CD4-positive, alpha-beta T cell (primary cell): Measurements from ENCODE around the gene SLC16A1. TPM values are rescaled to one million over a fixed set of nuclear protein-coding genes. Genes with fewer than 3 reads are reported as not detected.

ENCODE experiments used
- ATAC-seq: fragments of 200-7000 bp; cut with Tn5 transposase; one replicate; pipeline ENCODE4 v1.10.0; 2022; ENCODE audit warnings: mild to moderate bottlenecking; ENCODE audit not compliant: poor library complexity
- CTCF ChIA-PET: fragments of 350-600 bp; sonication (Branson Sonifier 250); formaldehyde crosslinking; loops from one replicate; lab custom pipeline; 2021; ENCODE audit warnings: antibody characterized with exemption, inconsistent platforms; lab: Charles Lee
- POLR2A ChIA-PET: fragments of 350-600 bp; sonication (Branson Sonifier 250); formaldehyde crosslinking; loops from one replicate; lab custom pipeline; 2021; ENCODE audit warnings: antibody characterized with exemption, inconsistent platforms; lab: Charles Lee
- DNase-seq, 14 experiments: peaks; one replicate each; pipeline ENCODE4 v3.0.0-alpha.2; 2013 to 2020; ENCODE audit warnings: mixed read lengths in 2 of 14
- H3K27ac ChIP-seq, 2 donors: one replicate each; pipeline versions ENCODE4 v1.5.1 to v1.7.0; 2013; ENCODE audit warnings: low read length in 2 of 2, low read depth in 1 of 2, mild to moderate bottlenecking in 1 of 2
- H3K27me3 ChIP-seq, 2 experiments: 1 replicate in 1 of 2; 2 replicates in 1 of 2; pipeline versions ENCODE4 v1.6.1 to v1.7.0; 2013; ENCODE audit warnings: low read length in 2 of 2, control low read depth in 1 of 2, mild to moderate bottlenecking in 1 of 2, moderate library complexity in 1 of 2; ENCODE audit not compliant: insufficient read depth in 2 of 2, control insufficient read depth in 1 of 2
- H3K36me3 ChIP-seq: one replicate; pipeline ENCODE4 v1.6.1; 2013; ENCODE audit warnings: low read length, control low read depth; ENCODE audit not compliant: insufficient read depth
- H3K4me1 ChIP-seq: one replicate; pipeline ENCODE4 v1.6.1; 2013; ENCODE audit warnings: low read length, control low read depth; ENCODE audit not compliant: insufficient read depth
- H3K4me3 ChIP-seq: one replicate; pipeline ENCODE4 v1.5.1; 2013; ENCODE audit warnings: mild to moderate bottlenecking, low read length, moderate library complexity
- H3K9me3 ChIP-seq, 2 experiments: 1 replicate in 1 of 2; 2 replicates in 1 of 2; pipeline versions ENCODE4 v1.6.1 to v1.7.0; 2013; ENCODE audit warnings: low read length in 2 of 2, mild to moderate bottlenecking in 2 of 2, control low read depth in 1 of 2, moderate library complexity in 1 of 2; ENCODE audit not compliant: control insufficient read depth in 1 of 2, insufficient read depth in 1 of 2
- H3K27ac Mint-ChIP-seq: one replicate; pipeline ENCODE4 v1.8.0; 2020; ENCODE audit warnings: mixed read lengths
- H3K27me3 Mint-ChIP-seq: one replicate; pipeline ENCODE4 v1.8.0; 2021; ENCODE audit warnings: mixed read lengths
- H3K36me3 Mint-ChIP-seq: one replicate; pipeline ENCODE4 v1.8.0; 2021; ENCODE audit warnings: low read depth, mixed read lengths
- H3K4me1 Mint-ChIP-seq: one replicate; pipeline ENCODE4 v1.8.0; 2021; ENCODE audit warnings: low read depth, mixed read lengths
- H3K4me3 Mint-ChIP-seq: one replicate; pipeline ENCODE4 v1.8.0; 2020; ENCODE audit warnings: mild to moderate bottlenecking, mixed read lengths
- H3K9me3 Mint-ChIP-seq: one replicate; pipeline ENCODE4 v1.8.0; 2020; ENCODE audit warnings: mixed read lengths
- CTCF ChIP-seq: fragments of 200-600 bp; IDR thresholded peaks from one replicate; pipeline ENCODE4 v1.8.0; 2022; ENCODE audit warnings: antibody characterized with exemption, mild to moderate bottlenecking
- intact Hi-C, 2 experiments: fragments of 100-400 bp; cut with DNase I in 1 of 2; cut with micrococcal nuclease in 1 of 2; formaldehyde crosslinking; loops; one replicate each; pipeline versions ENCODE4 v1.15.1 to v1.9.0; 2023 to 2025; cut with DNase I, micrococcal nuclease
- total RNA-seq, 174 experiments: library from RNA in 2 of 174; stranded (reverse) in 2 of 174; gene quantifications; one replicate each; pipeline ENCODE4 v1.2.3 and lab custom pipeline; 2021 to 2026

SLC16A1 gene
- total RNA-seq, 2 experiments from 2014 or later = 22.9 to 26.6 TPM

GRCh38 chr1:112975336-112975735 is 19.3 kb upstream of the SLC16A1 start:
- no peaks in the 10 kb centered on the region for H3K27me3 Mint-ChIP-seq
- H3K4me1 ChIP-seq = no peaks in the 10 kb centered on the region
- ATAC-seq (no peak), DNase-seq (no peak)
- H3K9me3 Mint-ChIP-seq = no peaks in the 10 kb centered on the region
- H3K4me3 ChIP-seq = no peak overlapping the region
- no peaks in the 10 kb centered on the region for H3K4me1 Mint-ChIP-seq
- no peaks in the 10 kb centered on the region for H3K36me3 ChIP-seq
- ChIA-PET POLR2A (no interaction called here), CTCF (no interaction called here)
- intact Hi-C loops = no loop called here
- TF ChIP-seq CTCF = no peak
- no peaks in the 10 kb centered on the region for H3K27me3 ChIP-seq
- H3K4me3 Mint-ChIP-seq = no peak overlapping the region
- H3K9me3 ChIP-seq = no peaks in the 10 kb centered on the region
- H3K36me3 Mint-ChIP-seq = peaks cover 20% of the 10 kb centered on the region
- no peak overlapping the region for H3K27ac Mint-ChIP-seq
- H3K27ac ChIP-seq = no peak overlapping the region

- no peak overlapping the region for H3K27ac ChIP-seq
- TF ChIP-seq CTCF = no peak
- no peaks in the 10 kb centered on the region for H3K4me1 ChIP-seq
- intact Hi-C loops = no loop called here
- H3K27me3 ChIP-seq = no peaks in the 10 kb centered on the region
- ChIA-PET POLR2A (no interaction called here), CTCF (no interaction called here)
- H3K9me3 ChIP-seq = no peaks in the 10 kb centered on the region
- ATAC-seq (no peak), DNase-seq (no peak)
- H3K36me3 Mint-ChIP-seq = peaks cover 26% of the 10 kb centered on the region
- no peak overlapping the region for H3K4me3 Mint-ChIP-seq
- no peaks in the 10 kb centered on the region for H3K27me3 Mint-ChIP-seq
- H3K4me1 Mint-ChIP-seq = no peaks in the 10 kb centered on the region
- no peak overlapping the region for H3K4me3 ChIP-seq
- no peaks in the 10 kb centered on the region for H3K9me3 Mint-ChIP-seq
- H3K27ac Mint-ChIP-seq = no peak overlapping the region
- no peaks in the 10 kb centered on the region for H3K36me3 ChIP-seq
Observed at GRCh38 chr1:112974646-112975045, 18.6 kb upstream of the SLC16A1 start.

GRCh38 chr1:112973788-112974187 is 17.8 kb upstream of the SLC16A1 start:
- no peak overlapping the region for H3K4me3 ChIP-seq
- no peak overlapping the region for H3K4me3 Mint-ChIP-seq

More at GRCh38 chr1:112973788-112974187, 17.8 kb upstream of the SLC16A1 start:
- ATAC-seq (no peak), DNase-seq (no peak)
- no peaks in the 10 kb centered on the region for H3K4me1 Mint-ChIP-seq
- H3K36me3 Mint-ChIP-seq = peaks cover 27% of the 10 kb centered on the region
- Histone ChIP-seq H3K27me3 (no peaks in the 10 kb centered on the region), H3K9me3 (no peaks in the 10 kb centered on the region), H3K4me1 (no peaks in the 10 kb centered on the region), H3K27ac (no peak overlapping the region), H3K36me3 (no peaks in the 10 kb centered on the region)
- H3K9me3 Mint-ChIP-seq = no peaks in the 10 kb centered on the region
- ChIA-PET CTCF (no interaction called here), POLR2A (no interaction called here)
- no peak for TF ChIP-seq CTCF
- no peak overlapping the region for H3K27ac Mint-ChIP-seq
- intact Hi-C loops = no loop called here
- no peaks in the 10 kb centered on the region for H3K27me3 Mint-ChIP-seq
